WTC11 (cell line): ENCODE results near the gene LSM2. TPM values are rescaled to one million over a fixed set of nuclear protein-coding genes. Genes with fewer than 3 reads are reported as not detected.

Experiments
- ATAC-seq: fragments of 200-7000 bp; cut with Tn5 transposase; 2 replicates; pipeline ENCODE4 v1.10.0; 2021; ENCODE audit warnings: mild to moderate bottlenecking, moderate library complexity
- CTCF ChIA-PET: fragments of 300-600 bp; sonication (Branson Sonifier 250); formaldehyde crosslinking; loops from one replicate; lab custom pipeline; 2021; ENCODE audit warnings: antibody characterized with exemption; lab: Charles Lee
- POLR2A ChIA-PET: fragments of 350-600 bp; sonication (Branson Sonifier 250); formaldehyde crosslinking; loops from one replicate; lab custom pipeline; 2021; ENCODE audit warnings: antibody characterized with exemption; lab: Charles Lee
- DNase-seq: peaks from one replicate; pipeline ENCODE4 v3.0.0; 2021; ENCODE audit warnings: low spot score
- H3K27ac Mint-ChIP-seq: 2 replicates; pipeline ENCODE4 v1.8.0; 2021; ENCODE audit warnings: mixed read lengths
- H3K27me3 Mint-ChIP-seq: 2 replicates; pipeline ENCODE4 v1.8.0; 2021; ENCODE audit warnings: low read depth, mild to moderate bottlenecking, moderate library complexity, mixed read lengths
- H3K36me3 Mint-ChIP-seq: 2 replicates; pipeline ENCODE4 v1.8.0; 2021; ENCODE audit warnings: mixed read lengths
- H3K4me1 Mint-ChIP-seq: 2 replicates; pipeline ENCODE4 v1.8.0; 2022; ENCODE audit warnings: mixed read lengths
- H3K4me3 Mint-ChIP-seq: 2 replicates; pipeline ENCODE4 v1.8.0; 2021; ENCODE audit warnings: mild to moderate bottlenecking, moderate library complexity, mixed read lengths
- H3K9me3 Mint-ChIP-seq: 2 replicates; pipeline ENCODE4 v1.8.0; 2021; ENCODE audit warnings: mixed read lengths
- ELF4 ChIP-seq: sonication (generic); formaldehyde crosslinking; IDR thresholded peaks from 2 replicates; pipeline ENCODE4 v1.8.1; 2022; ENCODE audit warnings: low read depth, mild to moderate bottlenecking, moderate library complexity, missing genetic modification reagents
- FOXK1 ChIP-seq: sonication (generic); formaldehyde crosslinking; IDR thresholded peaks from 2 replicates; pipeline ENCODE4 v1.8.0; 2022; ENCODE audit warnings: mild to moderate bottlenecking, moderate library complexity, missing genetic modification reagents
- IRF2 ChIP-seq: sonication (generic); formaldehyde crosslinking; IDR thresholded peaks from 2 replicates; pipeline ENCODE4 v1.8.0; 2022; ENCODE audit warnings: low read depth, missing genetic modification reagents, borderline replicate concordance
- NFYB ChIP-seq: sonication (generic); formaldehyde crosslinking; conservative IDR thresholded peaks from 2 replicates; pipeline ENCODE4 v1.8.0; 2022; ENCODE audit warnings: low read depth, missing genetic modification reagents
- NR1H2 ChIP-seq: sonication (generic); formaldehyde crosslinking; IDR thresholded peaks from 2 replicates; pipeline ENCODE4 v1.9.0; 2021; ENCODE audit warnings: mild to moderate bottlenecking, moderate library complexity, missing genetic modification reagents
- SMAD3 ChIP-seq: sonication (generic); formaldehyde crosslinking; IDR thresholded peaks from 2 replicates; pipeline ENCODE4 v1.8.0; 2022; ENCODE audit warnings: missing genetic modification reagents, mild to moderate bottlenecking, borderline replicate concordance
- TEAD4 ChIP-seq: sonication (generic); formaldehyde crosslinking; IDR thresholded peaks from 2 replicates; pipeline ENCODE4 v1.8.0; 2022; ENCODE audit warnings: mild to moderate bottlenecking, missing genetic modification reagents
- total RNA-seq: library from RNA; stranded (reverse); gene quantifications from 3 replicates; pipeline ENCODE4 v1.2.3, GENCODE V29; 2021
- TF ChIP-seq, protein P1 (sequence below): sonication (generic); formaldehyde crosslinking; IDR thresholded peaks from 2 replicates; pipeline ENCODE4 v1.8.1; 2022; ENCODE audit warnings: low read depth, mild to moderate bottlenecking, moderate library complexity, missing genetic modification reagents, borderline replicate concordance
- TF ChIP-seq, protein P2 (sequence below): sonication (generic); formaldehyde crosslinking; IDR thresholded peaks from 2 replicates; pipeline ENCODE4 v1.8.1; 2023; ENCODE audit warnings: mild to moderate bottlenecking, moderate library complexity, missing genetic modification reagents
- TF ChIP-seq, protein P3 (sequence below): fragments of 250-450 bp; sonication (Bioruptor Pico); IDR thresholded peaks from 2 replicates; pipeline ENCODE4 v1.9.0; 2021; ENCODE audit warnings: mild to moderate bottlenecking, borderline replicate concordance
- TF ChIP-seq, protein P4 (sequence below): sonication (generic); formaldehyde crosslinking; conservative IDR thresholded peaks from 2 replicates; pipeline ENCODE4 v1.8.1; 2023; ENCODE audit warnings: mild to moderate bottlenecking, low read depth, missing genetic modification reagents, moderate library complexity
- TF ChIP-seq, protein P5 (sequence below): sonication (generic); formaldehyde crosslinking; IDR thresholded peaks from 2 replicates; pipeline ENCODE4 v1.8.0; 2022; ENCODE audit warnings: mild to moderate bottlenecking, missing genetic modification reagents
- TF ChIP-seq, protein P6 (sequence below): fragments of 250-450 bp; sonication (Bioruptor Pico); IDR thresholded peaks from 2 replicates; pipeline ENCODE4 v2.1.2; 2022; ENCODE audit warnings: mild to moderate bottlenecking, moderate library complexity
- TF ChIP-seq, protein P7 (sequence below): sonication (generic); formaldehyde crosslinking; IDR thresholded peaks from 2 replicates; pipeline ENCODE4 v1.8.0; 2022; ENCODE audit warnings: mild to moderate bottlenecking, missing genetic modification reagents
- TF ChIP-seq, protein P8 (sequence below): fragments of 250-450 bp; sonication (Bioruptor Pico); IDR thresholded peaks from 2 replicates; pipeline ENCODE4 v1.9.0; 2021; ENCODE audit warnings: mild to moderate bottlenecking
- TF ChIP-seq, protein P9 (sequence below): sonication (generic); formaldehyde crosslinking; IDR thresholded peaks from 2 replicates; pipeline ENCODE4 v1.8.1; 2022; ENCODE audit warnings: mild to moderate bottlenecking, moderate library complexity, missing genetic modification reagents

LSM2 gene
- total RNA-seq, 1 experiment from 2014 or later, result 104 TPM

DNA sequence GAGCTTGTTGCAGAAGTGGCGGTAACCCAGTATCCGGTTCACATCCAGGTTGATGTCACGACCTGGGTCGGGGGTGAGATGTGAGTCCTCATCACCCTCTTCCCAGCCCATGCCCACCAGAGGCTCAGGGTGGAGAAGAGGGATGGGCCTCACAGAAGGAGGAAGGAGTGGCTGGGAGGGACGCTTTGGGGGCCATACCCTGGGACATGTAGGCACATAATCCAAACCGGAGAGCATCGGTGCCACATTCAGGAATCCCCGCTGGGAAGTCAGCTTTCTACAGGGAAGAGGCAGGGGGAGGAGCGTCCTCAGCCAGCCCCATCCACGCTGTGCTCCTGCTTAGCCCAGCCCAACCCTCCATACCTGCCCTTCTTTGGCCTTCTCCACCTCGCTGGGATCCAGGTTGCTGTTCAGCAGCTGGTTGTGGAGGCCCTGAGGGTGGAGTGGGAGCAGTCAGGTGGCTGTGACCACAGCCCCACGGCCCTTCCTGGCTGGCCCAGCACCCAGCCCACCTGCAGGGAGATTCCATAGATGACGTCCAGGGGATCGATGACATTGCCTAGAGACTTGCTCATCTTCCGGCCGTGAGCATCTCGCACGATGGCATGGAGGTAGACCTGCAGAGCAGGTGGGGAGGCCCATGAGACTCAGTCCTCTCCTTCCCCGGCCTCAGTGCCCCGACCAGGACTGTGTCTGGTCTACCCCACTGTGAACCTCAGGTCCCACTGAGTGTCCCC is 26.1 kb downstream of the LSM2 start:
- Mint-ChIP-seq H3K4me3 (no peak overlapping the region), H3K27me3 (no peaks in the 10 kb centered on the region), H3K9me3 (no peaks in the 10 kb centered on the region), H3K36me3 (peaks cover 31% of the 10 kb centered on the region)
- ATAC-seq (no peak), DNase-seq (no peak)
- POLR2A ChIA-PET, result interaction anchor here (0.6 kb wide), 1 partner anchor 76 kb away, joined by 4 read pairs; no protein-coding TSS in a partner anchor
- CTCF ChIA-PET, result interaction anchor here (1.1 to 1.5 kb wide), 3 partner anchors 11 to 143 kb away, joined by 3 to 4 read pairs (median 4); partner anchors contain the start of gene LSM2
- no peak for TF ChIP-seq ELF4 (CRISPR knock-in tag)
- TF ChIP-seq, protein P1, sequence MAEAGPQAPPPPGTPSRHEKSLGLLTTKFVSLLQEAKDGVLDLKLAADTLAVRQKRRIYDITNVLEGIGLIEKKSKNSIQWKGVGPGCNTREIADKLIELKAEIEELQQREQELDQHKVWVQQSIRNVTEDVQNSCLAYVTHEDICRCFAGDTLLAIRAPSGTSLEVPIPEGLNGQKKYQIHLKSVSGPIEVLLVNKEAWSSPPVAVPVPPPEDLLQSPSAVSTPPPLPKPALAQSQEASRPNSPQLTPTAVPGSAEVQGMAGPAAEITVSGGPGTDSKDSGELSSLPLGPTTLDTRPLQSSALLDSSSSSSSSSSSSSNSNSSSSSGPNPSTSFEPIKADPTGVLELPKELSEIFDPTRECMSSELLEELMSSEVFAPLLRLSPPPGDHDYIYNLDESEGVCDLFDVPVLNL (CRISPR knock-in tag), result no peak
- TF ChIP-seq, protein P2, sequence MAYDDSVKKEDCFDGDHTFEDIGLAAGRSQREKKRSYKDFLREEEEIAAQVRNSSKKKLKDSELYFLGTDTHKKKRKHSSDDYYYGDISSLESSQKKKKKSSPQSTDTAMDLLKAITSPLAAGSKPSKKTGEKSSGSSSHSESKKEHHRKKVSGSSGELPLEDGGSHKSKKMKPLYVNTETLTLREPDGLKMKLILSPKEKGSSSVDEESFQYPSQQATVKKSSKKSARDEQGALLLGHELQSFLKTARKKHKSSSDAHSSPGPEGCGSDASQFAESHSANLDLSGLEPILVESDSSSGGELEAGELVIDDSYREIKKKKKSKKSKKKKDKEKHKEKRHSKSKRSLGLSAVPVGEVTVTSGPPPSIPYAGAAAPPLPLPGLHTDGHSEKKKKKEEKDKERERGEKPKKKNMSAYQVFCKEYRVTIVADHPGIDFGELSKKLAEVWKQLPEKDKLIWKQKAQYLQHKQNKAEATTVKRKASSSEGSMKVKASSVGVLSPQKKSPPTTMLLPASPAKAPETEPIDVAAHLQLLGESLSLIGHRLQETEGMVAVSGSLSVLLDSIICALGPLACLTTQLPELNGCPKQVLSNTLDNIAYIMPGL (CRISPR knock-in tag), result no peak
- TF ChIP-seq, protein P3, sequence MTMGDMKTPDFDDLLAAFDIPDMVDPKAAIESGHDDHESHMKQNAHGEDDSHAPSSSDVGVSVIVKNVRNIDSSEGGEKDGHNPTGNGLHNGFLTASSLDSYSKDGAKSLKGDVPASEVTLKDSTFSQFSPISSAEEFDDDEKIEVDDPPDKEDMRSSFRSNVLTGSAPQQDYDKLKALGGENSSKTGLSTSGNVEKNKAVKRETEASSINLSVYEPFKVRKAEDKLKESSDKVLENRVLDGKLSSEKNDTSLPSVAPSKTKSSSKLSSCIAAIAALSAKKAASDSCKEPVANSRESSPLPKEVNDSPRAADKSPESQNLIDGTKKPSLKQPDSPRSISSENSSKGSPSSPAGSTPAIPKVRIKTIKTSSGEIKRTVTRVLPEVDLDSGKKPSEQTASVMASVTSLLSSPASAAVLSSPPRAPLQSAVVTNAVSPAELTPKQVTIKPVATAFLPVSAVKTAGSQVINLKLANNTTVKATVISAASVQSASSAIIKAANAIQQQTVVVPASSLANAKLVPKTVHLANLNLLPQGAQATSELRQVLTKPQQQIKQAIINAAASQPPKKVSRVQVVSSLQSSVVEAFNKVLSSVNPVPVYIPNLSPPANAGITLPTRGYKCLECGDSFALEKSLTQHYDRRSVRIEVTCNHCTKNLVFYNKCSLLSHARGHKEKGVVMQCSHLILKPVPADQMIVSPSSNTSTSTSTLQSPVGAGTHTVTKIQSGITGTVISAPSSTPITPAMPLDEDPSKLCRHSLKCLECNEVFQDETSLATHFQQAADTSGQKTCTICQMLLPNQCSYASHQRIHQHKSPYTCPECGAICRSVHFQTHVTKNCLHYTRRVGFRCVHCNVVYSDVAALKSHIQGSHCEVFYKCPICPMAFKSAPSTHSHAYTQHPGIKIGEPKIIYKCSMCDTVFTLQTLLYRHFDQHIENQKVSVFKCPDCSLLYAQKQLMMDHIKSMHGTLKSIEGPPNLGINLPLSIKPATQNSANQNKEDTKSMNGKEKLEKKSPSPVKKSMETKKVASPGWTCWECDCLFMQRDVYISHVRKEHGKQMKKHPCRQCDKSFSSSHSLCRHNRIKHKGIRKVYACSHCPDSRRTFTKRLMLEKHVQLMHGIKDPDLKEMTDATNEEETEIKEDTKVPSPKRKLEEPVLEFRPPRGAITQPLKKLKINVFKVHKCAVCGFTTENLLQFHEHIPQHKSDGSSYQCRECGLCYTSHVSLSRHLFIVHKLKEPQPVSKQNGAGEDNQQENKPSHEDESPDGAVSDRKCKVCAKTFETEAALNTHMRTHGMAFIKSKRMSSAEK, result no peak
- TF ChIP-seq, protein P4, sequence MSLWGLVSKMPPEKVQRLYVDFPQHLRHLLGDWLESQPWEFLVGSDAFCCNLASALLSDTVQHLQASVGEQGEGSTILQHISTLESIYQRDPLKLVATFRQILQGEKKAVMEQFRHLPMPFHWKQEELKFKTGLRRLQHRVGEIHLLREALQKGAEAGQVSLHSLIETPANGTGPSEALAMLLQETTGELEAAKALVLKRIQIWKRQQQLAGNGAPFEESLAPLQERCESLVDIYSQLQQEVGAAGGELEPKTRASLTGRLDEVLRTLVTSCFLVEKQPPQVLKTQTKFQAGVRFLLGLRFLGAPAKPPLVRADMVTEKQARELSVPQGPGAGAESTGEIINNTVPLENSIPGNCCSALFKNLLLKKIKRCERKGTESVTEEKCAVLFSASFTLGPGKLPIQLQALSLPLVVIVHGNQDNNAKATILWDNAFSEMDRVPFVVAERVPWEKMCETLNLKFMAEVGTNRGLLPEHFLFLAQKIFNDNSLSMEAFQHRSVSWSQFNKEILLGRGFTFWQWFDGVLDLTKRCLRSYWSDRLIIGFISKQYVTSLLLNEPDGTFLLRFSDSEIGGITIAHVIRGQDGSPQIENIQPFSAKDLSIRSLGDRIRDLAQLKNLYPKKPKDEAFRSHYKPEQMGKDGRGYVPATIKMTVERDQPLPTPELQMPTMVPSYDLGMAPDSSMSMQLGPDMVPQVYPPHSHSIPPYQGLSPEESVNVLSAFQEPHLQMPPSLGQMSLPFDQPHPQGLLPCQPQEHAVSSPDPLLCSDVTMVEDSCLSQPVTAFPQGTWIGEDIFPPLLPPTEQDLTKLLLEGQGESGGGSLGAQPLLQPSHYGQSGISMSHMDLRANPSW, result no peak
- TF ChIP-seq NFYB (CRISPR knock-in tag), result no peak
- TF ChIP-seq FOXK1 (CRISPR knock-in tag), result no peak
- TF ChIP-seq, protein P5, sequence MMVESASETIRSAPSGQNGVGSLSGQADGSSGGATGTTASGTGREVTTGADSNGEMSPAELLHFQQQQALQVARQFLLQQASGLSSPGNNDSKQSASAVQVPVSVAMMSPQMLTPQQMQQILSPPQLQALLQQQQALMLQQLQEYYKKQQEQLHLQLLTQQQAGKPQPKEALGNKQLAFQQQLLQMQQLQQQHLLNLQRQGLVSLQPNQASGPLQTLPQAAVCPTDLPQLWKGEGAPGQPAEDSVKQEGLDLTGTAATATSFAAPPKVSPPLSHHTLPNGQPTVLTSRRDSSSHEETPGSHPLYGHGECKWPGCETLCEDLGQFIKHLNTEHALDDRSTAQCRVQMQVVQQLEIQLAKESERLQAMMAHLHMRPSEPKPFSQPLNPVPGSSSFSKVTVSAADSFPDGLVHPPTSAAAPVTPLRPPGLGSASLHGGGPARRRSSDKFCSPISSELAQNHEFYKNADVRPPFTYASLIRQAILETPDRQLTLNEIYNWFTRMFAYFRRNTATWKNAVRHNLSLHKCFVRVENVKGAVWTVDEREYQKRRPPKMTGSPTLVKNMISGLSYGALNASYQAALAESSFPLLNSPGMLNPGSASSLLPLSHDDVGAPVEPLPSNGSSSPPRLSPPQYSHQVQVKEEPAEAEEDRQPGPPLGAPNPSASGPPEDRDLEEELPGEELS (CRISPR knock-in tag), result no peak
- TF ChIP-seq SMAD3 (CRISPR knock-in tag), result no peak
- TF ChIP-seq, all 79 proteins: peak for 0
- H3K27ac Mint-ChIP-seq, result no peak overlapping the region; the same call in 1 of the 2 replicates
- H3K4me1 Mint-ChIP-seq, result 0 out of 2 replicates have a peak, but pooled peaks cover 2% of the 10 kb centered on the region

DNA sequence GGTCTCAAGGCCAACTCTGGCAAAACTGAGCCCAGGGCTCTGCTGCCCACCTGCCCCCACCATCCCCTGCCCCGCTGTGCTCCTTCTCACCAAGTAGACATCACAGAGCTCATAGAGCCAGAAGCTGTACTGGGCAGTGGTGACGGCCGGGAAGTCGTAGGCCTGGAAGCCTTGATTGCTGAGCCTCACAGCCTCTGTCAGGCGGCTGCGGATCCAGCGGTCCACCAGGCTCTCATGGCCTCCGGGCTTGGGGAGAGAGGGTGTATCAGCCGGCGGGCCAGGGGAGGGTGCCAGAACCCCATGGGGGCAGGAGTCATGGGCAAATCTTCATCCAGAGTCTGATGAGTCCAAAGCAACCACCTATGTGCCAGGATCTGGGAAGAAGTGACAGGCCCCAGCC is 26.9 kb downstream of the LSM2 start:
- Mint-ChIP-seq H3K27ac (no peak overlapping the region), H3K27me3 (no peaks in the 10 kb centered on the region), H3K36me3 (peaks cover 27% of the 10 kb centered on the region), H3K4me3 (no peak overlapping the region), H3K4me1 (0 out of 2 replicates have a peak, but pooled peaks cover 2% of the 10 kb centered on the region), H3K9me3 (no peaks in the 10 kb centered on the region)
- DNase-seq (no peak), ATAC-seq (no peak)
- ChIA-PET CTCF (interaction anchor here (1.1 to 1.5 kb wide), 4 partner anchors 10 to 142 kb away, joined by 3 to 6 read pairs (median 4); partner anchors contain the start of gene LSM2), POLR2A (interaction anchor here (0.6 kb wide), 1 partner anchor 77 kb away, joined by 4 read pairs; no protein-coding TSS in a partner anchor)
- TF ChIP-seq FOXK1 (CRISPR knock-in tag), result no peak
- TF ChIP-seq TEAD4 (CRISPR knock-in tag), result no peak
- TF ChIP-seq, protein P6, sequence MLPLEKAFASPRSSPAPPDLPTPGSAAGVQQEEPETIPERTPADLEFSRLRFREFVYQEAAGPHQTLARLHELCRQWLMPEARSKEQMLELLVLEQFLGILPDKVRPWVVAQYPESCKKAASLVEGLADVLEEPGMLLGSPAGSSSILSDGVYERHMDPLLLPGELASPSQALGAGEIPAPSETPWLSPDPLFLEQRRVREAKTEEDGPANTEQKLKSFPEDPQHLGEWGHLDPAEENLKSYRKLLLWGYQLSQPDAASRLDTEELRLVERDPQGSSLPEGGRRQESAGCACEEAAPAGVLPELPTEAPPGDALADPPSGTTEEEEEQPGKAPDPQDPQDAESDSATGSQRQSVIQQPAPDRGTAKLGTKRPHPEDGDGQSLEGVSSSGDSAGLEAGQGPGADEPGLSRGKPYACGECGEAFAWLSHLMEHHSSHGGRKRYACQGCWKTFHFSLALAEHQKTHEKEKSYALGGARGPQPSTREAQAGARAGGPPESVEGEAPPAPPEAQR (CRISPR knock-in tag), result no peak
- TF ChIP-seq, protein P7, sequence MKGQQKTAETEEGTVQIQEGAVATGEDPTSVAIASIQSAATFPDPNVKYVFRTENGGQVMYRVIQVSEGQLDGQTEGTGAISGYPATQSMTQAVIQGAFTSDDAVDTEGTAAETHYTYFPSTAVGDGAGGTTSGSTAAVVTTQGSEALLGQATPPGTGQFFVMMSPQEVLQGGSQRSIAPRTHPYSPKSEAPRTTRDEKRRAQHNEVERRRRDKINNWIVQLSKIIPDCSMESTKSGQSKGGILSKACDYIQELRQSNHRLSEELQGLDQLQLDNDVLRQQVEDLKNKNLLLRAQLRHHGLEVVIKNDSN (CRISPR knock-in tag), result no peak
- TF ChIP-seq NR1H2 (CRISPR knock-in tag), result no peak
- TF ChIP-seq, protein P8, sequence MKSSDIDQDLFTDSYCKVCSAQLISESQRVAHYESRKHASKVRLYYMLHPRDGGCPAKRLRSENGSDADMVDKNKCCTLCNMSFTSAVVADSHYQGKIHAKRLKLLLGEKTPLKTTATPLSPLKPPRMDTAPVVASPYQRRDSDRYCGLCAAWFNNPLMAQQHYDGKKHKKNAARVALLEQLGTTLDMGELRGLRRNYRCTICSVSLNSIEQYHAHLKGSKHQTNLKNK (CRISPR knock-in tag), result no peak
- TF ChIP-seq IRF2 (CRISPR knock-in tag), result no peak
- TF ChIP-seq, protein P9, sequence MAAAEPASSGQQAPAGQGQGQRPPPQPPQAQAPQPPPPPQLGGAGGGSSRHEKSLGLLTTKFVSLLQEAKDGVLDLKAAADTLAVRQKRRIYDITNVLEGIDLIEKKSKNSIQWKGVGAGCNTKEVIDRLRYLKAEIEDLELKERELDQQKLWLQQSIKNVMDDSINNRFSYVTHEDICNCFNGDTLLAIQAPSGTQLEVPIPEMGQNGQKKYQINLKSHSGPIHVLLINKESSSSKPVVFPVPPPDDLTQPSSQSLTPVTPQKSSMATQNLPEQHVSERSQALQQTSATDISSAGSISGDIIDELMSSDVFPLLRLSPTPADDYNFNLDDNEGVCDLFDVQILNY (CRISPR knock-in tag), result no peak
